GM21526 (cell line): ENCODE results near the gene FIBIN.
"Not testable (repeated sequence)": the region's sequence is repeated elsewhere in the genome, so short reads cannot be mapped to it uniquely, and the experiment has no call there.

Experiments
- ATAC-seq: cut with Tn5 transposase; IDR thresholded peaks from one replicate; pipeline ENCODE4 v1.9.1; 2021; ENCODE audit warnings: moderate library complexity; ENCODE audit not compliant: unreplicated experiment, low FRiP score

FIBIN gene

GRCh38 chr11:26976389-26976788 is 17.5 kb upstream of the FIBIN start:
- ATAC-seq = no peak

- not testable (repeated sequence) for ATAC-seq
Measured at GRCh38 chr11:26977209-26977608, 16.7 kb upstream of the FIBIN start.

- no peak for ATAC-seq
Measured at GRCh38 chr11:26983645-26984044, 10.3 kb upstream of the FIBIN start.

- ATAC-seq = no peak
Measured at GRCh38 chr11:26985470-26985869, 8.4 kb upstream of the FIBIN start.

GRCh38 chr11:26985943-26986342 is 8.0 kb upstream of the FIBIN start:
- ATAC-seq = no peak

- ATAC-seq = no peak
Measured at GRCh38 chr11:26987272-26987671, 6.6 kb upstream of the FIBIN start.

- ATAC-seq = no peak
Measured at GRCh38 chr11:26987731-26988130, 6.2 kb upstream of the FIBIN start.

GRCh38 chr11:26992031-26992541 is 1.8 kb upstream of the FIBIN start:
- no peak for ATAC-seq

GRCh38 chr11:26994631-26995095 is 751 bp downstream of the FIBIN start:
- ATAC-seq = no peak

GRCh38 chr11:26995701-26996460 is 2.0 kb downstream of the FIBIN start:
- ATAC-seq = no peak

GRCh38 chr11:26997378-26997777 is 3.5 kb downstream of the FIBIN start:
- ATAC-seq = no peak

GRCh38 chr11:27001136-27001730 is 7.3 kb downstream of the FIBIN start:
- not testable (repeated sequence) for ATAC-seq

- ATAC-seq = no peak
Measured at GRCh38 chr11:27002431-27002830, 8.5 kb downstream of the FIBIN start.

GRCh38 chr11:27002838-27003237 is 8.9 kb downstream of the FIBIN start:
- ATAC-seq = no peak

- no peak for ATAC-seq
Measured at GRCh38 chr11:27004103-27004502, 10.2 kb downstream of the FIBIN start.

- ATAC-seq = no peak
Measured at GRCh38 chr11:27008811-27009535, 15.1 kb downstream of the FIBIN start.

GRCh38 chr11:27011560-27012233 is 17.8 kb downstream of the FIBIN start:
- no peak for ATAC-seq

GRCh38 chr11:27012234-27012921 is 18.5 kb downstream of the FIBIN start:
- no peak for ATAC-seq

- ATAC-seq = no peak
Measured at GRCh38 chr11:27013781-27014361, 20.0 kb downstream of the FIBIN start.
